ENCODE results near the gene CRIM1. TPM values are rescaled to one million over a fixed set of nuclear protein-coding genes. Genes with fewer than 3 reads are reported as not detected.

Gene CRIM1
- total RNA-seq, 1 donor from 2014 or later, result 669 TPM

- DNase-seq (ENCODE audit: low read depth), result peak; percentile 68
These were observed 223.0 kb downstream of the CRIM1 start for GRCh38 chr2:36578343-36579296.

DNA sequence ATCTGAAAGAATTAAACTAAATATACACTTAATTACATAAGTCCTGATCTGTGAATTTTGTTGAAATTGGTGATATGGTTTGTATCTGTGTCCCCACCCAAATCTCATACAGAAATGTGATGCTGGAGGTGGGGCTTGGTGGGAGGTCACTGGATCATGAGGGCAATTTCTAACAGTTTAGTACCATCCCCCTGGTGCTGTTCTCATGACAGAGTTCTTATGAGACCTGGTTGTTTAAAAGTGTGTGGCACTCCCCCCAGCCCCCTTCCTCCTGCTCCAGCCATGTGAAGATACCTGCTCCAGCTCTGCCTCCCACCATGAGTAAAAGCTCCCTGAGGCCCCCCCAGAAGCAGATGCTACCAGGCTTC, 223.7 kb downstream of the CRIM1 start:
- no peak for DNase-seq (ENCODE audit: low read depth)

- DNase-seq (ENCODE audit: low read depth), result no peak
These were observed 227.0 kb downstream of the CRIM1 start for GRCh38 chr2:36582538-36582937.

DNA sequence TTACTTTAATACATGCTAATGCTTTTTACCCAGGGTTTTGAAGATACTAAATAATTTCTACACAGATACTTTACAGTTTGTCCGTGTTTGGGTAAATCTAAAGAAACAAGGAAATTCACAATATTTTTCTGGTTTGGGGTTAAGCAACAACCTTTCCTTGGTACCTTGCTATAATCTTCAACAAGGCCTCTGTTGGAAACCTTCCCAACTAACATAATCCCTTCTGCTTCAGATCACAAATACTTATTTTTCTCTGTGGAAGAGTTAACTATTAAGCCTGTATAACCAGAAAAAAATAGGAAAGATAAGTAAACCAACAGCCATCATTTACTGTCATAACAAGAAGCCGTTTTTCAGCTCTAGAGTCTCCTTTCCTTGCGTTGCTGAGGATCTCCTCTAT, 227.4 kb downstream of the CRIM1 start:
- DNase-seq (ENCODE audit: low read depth), result no peak

DNA sequence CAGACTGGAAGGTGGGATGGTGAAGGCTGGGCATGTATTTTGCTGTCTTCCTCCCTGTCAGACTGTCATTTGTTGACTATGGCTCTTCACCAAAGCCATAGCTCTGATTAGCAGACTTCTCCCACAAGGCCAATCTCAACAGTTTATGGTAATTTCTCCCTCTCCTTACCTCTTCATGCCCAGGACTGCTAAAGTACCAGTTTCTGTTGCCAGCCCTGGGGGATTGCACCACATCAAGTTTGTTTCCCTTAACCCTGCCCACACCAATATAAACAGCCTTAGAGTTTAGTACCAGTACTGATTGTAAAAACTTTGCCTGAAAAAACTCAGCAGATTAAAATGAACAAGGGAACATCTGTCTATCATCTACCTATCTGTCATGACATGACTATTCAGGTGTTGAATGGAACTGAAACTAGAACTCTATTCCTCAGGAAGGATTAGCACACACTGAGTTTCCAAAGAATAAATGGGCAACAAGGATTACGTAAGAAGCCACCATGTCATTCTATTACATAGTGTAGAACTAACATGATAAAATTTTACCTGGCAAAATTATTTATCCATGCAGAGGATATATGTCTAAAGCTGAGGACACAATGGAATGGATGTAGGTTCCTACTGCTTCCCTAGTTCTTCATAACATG, 228.7 kb downstream of the CRIM1 start:
- no peak for DNase-seq (ENCODE audit: low read depth)

DNA sequence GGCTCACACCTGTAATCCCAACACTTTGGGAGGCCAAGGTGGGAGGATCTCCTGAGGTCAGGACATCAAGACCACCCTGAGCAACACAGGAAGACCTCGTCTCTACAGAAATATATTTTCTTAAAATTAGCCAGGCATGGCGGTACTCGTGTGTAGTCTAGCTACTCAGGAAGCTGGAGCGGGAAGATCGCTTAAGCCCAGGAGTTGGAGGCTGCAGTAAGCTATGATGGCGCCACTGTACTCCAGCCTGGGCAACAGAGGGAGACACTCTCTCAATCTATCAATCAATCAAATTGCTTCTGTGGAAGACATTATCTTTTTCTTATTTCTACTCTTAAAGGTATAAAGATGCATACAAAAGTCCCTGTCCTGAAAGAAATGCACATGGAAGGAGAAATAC, 231.1 kb downstream of the CRIM1 start:
- no peak for DNase-seq (ENCODE audit: low read depth)

DNA sequence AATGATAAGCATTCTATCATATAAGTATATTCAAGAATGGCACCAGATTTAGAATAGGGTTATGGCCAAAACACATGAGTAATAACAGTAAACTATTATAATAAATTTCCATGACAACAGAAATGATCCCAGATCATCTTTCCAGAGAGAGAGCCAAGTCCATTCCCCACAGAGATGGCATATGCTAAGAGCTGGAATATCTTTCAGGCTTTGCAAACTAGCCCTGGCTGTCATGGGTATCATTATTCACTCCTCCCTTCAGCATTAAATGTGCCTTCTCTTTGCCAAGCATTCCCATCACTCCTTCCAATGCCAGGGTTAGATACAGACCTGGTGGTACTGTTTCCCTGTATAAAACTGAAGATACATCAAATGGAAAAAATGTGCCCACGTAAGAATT, 231.5 kb downstream of the CRIM1 start:
- DNase-seq (ENCODE audit: low read depth), result no peak

DNA sequence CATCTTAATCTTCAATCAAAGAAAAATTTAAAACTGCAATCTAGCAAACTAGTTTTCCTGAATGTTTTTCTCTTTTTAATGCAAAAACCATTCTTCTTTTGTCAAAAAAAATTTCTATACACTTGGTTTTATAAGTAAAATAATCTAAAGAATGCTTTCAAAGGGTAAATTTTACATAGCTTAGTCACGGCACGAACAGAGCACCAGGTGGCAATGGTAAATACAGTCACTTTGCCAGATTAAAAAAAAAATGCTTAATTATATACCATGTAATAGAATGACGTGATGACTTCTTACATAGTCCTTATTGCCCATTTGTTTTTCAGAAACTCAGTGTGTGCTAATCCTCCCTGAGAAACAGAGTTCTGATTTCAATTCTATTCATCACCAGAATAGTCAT, 232.0 kb downstream of the CRIM1 start:
- no peak for DNase-seq (ENCODE audit: low read depth)

DNA sequence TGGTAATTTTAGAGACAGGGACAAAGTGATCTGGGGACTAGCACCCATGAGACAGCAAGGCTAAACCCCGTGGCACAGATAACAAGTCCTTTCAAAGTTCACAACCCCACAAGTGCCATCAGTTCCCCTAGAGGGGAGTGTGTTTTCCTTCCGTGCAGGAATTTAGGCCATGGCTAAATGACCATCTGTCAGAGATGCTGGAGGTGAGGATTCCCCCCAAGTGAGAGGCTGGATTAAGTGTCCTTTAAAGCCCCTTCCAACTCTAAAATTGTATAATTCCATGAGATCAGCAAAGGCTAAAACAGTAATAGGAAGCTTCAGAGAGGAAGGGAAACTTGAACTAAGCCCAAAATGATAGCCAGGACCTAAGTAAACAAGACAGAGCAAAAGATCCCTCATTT, 233.7 kb downstream of the CRIM1 start:
- no peak for DNase-seq (ENCODE audit: low read depth)

GRCh38 chr2:36594849-36595248, 239.3 kb downstream of the CRIM1 start:
- DNase-seq (ENCODE audit: low read depth), result no peak

- no peak for DNase-seq (ENCODE audit: low read depth)
These were observed 240.8 kb downstream of the CRIM1 start for GRCh38 chr2:36596397-36596796.

DNA sequence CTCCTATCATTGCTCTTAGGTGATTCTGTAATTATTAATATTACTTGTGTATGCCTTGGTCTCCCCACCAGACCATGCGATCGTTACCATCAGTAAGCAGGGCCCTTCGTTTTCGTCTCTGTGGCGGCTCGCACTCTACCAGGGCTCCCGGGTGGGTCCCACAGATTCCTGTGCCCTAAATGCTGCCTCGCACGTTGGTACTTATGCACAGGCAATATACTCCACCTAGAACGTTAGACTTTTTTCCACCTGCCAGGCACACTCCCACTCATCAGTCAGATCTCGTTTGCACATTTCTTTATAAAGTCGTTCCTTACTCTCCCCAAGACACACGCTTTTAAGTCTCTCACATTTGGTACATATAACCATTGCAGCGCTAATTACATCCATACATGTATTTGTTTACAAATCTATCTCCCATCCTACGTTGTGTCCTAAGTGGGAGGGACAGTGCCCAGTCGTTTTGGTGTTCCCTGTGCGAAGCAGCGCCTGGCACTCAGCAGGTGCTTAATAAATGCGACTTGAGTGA, 241.5 kb downstream of the CRIM1 start:
- DNase-seq (ENCODE audit: low read depth), result no peak

DNA sequence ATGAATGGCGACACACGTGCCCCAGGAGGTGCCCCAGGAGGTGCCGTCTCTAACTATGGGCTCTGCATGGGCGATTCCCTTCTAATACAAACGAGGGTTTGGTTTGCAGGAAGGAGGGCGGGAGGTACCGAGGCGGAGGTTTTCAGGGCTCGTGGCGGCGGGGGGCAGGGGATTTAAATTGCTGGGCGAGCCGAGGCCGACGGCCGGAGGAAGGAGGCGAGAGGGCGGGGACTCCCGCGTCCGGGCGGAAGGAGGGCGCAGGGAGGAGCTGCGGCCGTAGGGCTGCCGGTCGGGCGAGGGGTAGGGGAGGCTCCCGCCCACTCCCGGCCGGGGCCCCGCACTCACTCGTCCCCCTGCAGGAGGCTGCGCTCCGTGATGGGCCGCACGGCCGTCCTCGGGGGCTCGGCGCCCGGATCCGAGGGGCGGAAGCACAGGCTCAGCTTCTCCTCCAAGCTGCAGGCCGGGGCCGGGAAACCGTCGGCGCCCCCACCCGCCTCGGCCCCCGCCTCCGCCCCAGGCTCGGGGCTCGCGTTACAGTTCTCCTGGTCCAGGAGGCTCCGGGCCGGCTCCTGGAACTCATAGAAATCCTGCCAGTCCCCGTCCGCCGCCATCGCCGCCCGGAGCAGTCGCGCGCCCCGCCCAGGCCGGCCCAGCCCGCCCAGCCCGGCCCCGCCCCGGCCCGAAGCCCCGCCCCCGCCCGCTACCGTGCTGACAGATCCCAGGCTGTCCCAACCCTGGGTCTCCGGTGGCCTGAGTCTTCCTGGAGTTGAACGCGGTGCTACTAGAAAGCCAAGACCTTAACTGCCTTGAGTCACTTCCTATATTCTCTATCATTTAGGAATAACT, 242.2 kb downstream of the CRIM1 start, which contains the start of gene FEZ2:
Gene FEZ2, minus strand, starts transcription at position 637 of the 846 bp plus-strand sequence. Its CDS starts 26 bp downstream, at position 611.
- DNase-seq (ENCODE audit: low read depth), result peak; percentile 51

Other genes starting within 250 kb of the CRIM1 start
- gene FEZ2, start 242.4 kb downstream of the CRIM1 start, total RNA-seq, result 64.4 and 76.0 TPM in 2 replicates

Measured in renal cortical epithelial cell (primary cell).